Glutamatergic neuron (in vitro differentiated cells): ENCODE measurements around the gene PTK7. TPM values are rescaled to one million over a fixed set of nuclear protein-coding genes. Genes with fewer than 3 reads are reported as not detected.

Experiments used
- DNase-seq: peaks from one replicate; pipeline ENCODE4 v3.0.0; 2022
- H3K27ac Mint-ChIP-seq: one replicate; pipeline ENCODE4 v1.8.0; 2020; ENCODE audit warnings: mild to moderate bottlenecking, mixed read lengths, inconsistent platforms; ENCODE audit not compliant: unreplicated experiment
- H3K27me3 Mint-ChIP-seq: one replicate; pipeline ENCODE4 v1.8.0; 2020; ENCODE audit warnings: mild to moderate bottlenecking, moderate library complexity, mixed read lengths, inconsistent platforms; ENCODE audit not compliant: unreplicated experiment
- H3K36me3 Mint-ChIP-seq: one replicate; pipeline ENCODE4 v1.8.0; 2020; ENCODE audit warnings: mild to moderate bottlenecking, mixed read lengths, inconsistent platforms; ENCODE audit not compliant: unreplicated experiment
- H3K4me1 Mint-ChIP-seq: one replicate; pipeline ENCODE4 v1.8.0; 2020; ENCODE audit warnings: mild to moderate bottlenecking, low read depth, mixed read lengths, inconsistent platforms; ENCODE audit not compliant: unreplicated experiment
- H3K4me3 Mint-ChIP-seq: one replicate; pipeline ENCODE4 v1.8.0; 2020; ENCODE audit warnings: mild to moderate bottlenecking, mixed read lengths, inconsistent platforms; ENCODE audit not compliant: unreplicated experiment
- H3K9me3 Mint-ChIP-seq: one replicate; pipeline ENCODE4 v1.8.0; 2020; ENCODE audit warnings: mild to moderate bottlenecking, moderate library complexity, mixed read lengths, inconsistent platforms; ENCODE audit not compliant: unreplicated experiment
- CTCF ChIP-seq: fragments of 200-600 bp; sonication (generic); IDR thresholded peaks from one replicate; pipeline ENCODE4 v1.5.0; 2021; ENCODE audit not compliant: partially characterized antibody, unreplicated experiment
- total RNA-seq: library from RNA; stranded (reverse); fragmentation: NEBNext Ultra II Directional; extraction: Animal tissue kit (Norgen Biotek cat#: 25700); gene quantifications from one replicate; pipeline ENCODE4 v1.2.1, GENCODE V29; 2021; ENCODE audit not compliant: unreplicated experiment

PTK7 gene
- total RNA-seq, 1 donor from 2014 or later: 166 TPM

- Mint-ChIP-seq H3K27ac (peak overlapping the region; percentile 99), H3K4me3 (no peak overlapping the region), H3K4me1 (peaks cover 41% of the 10 kb centered on the region), H3K9me3 (peaks cover 15% of the 10 kb centered on the region), H3K36me3 (no peaks in the 10 kb centered on the region), H3K27me3 (peaks cover 16% of the 10 kb centered on the region)
- TF ChIP-seq CTCF: no peak
- DNase-seq: peak; percentile 42
These were observed 49.0 kb downstream of the PTK7 start for GRCh38 chr6:43125119-43125518.

- Mint-ChIP-seq H3K4me1 (peaks cover 38% of the 10 kb centered on the region), H3K9me3 (peaks cover 14% of the 10 kb centered on the region), H3K27ac (peak overlapping the region; percentile 99), H3K4me3 (peak overlapping the region; percentile 25), H3K36me3 (no peaks in the 10 kb centered on the region), H3K27me3 (peaks cover 14% of the 10 kb centered on the region)
- TF ChIP-seq CTCF: no peak
- DNase-seq: no peak
These were observed 49.4 kb downstream of the PTK7 start for GRCh38 chr6:43125555-43125954.

GRCh38 chr6:43127180-43127579 lies 51.1 kb downstream of the PTK7 start:
- no peak overlapping the region for H3K27ac Mint-ChIP-seq
- no peak for TF ChIP-seq CTCF

GRCh38 chr6:43127877-43128276 lies 51.8 kb downstream of the PTK7 start:
- no peak for DNase-seq
- Mint-ChIP-seq H3K36me3 (peaks cover 5% of the 10 kb centered on the region), H3K4me1 (peaks cover 22% of the 10 kb centered on the region), H3K4me3 (no peak overlapping the region), H3K27ac (peak overlapping the region; percentile 38), H3K27me3 (peaks cover 13% of the 10 kb centered on the region), H3K9me3 (peaks cover 13% of the 10 kb centered on the region)
- TF ChIP-seq CTCF: no peak

More at GRCh38 chr6:43127180-43127579, 51.1 kb downstream of the PTK7 start:
- Mint-ChIP-seq H3K4me1 (peaks cover 26% of the 10 kb centered on the region), H3K9me3 (peaks cover 16% of the 10 kb centered on the region), H3K36me3 (peaks cover 5% of the 10 kb centered on the region), H3K4me3 (no peak overlapping the region), H3K27me3 (peaks cover 14% of the 10 kb centered on the region)
- no peak for DNase-seq

- Mint-ChIP-seq H3K4me3 (no peak overlapping the region), H3K27me3 (peaks cover 9% of the 10 kb centered on the region), H3K4me1 (peaks cover 12% of the 10 kb centered on the region), H3K9me3 (peaks cover 8% of the 10 kb centered on the region), H3K27ac (no peak overlapping the region), H3K36me3 (peaks cover 5% of the 10 kb centered on the region)
- no peak for TF ChIP-seq CTCF
- DNase-seq: no peak
These were observed 52.8 kb downstream of the PTK7 start for GRCh38 chr6:43128926-43129325.
